GM18861 (cell line): ENCODE data around the gene CDKN1C.

Experiments
- ATAC-seq: cut with Tn5 transposase; IDR thresholded peaks from one replicate; pipeline ENCODE4 v1.9.1; 2021; ENCODE audit not compliant: unreplicated experiment

The CDKN1C gene

GRCh38 chr11:2885678-2886081 is at the start of gene CDKN1C:
Gene CDKN1C, minus strand, starts transcription at chr11:2885775. Its CDS starts 319 bp downstream, at chr11:2885456.
- peak; percentile 69 for ATAC-seq

GRCh38 chr11:2934611-2935239 is 49.1 kb upstream of the CDKN1C start:
- ATAC-seq, result no peak

GRCh38 chr11:2934021-2934550 is 48.5 kb upstream of the CDKN1C start:
- ATAC-seq, result no peak

GRCh38 chr11:2933375-2934020 is 47.9 kb upstream of the CDKN1C start:
- peak; percentile 34 for ATAC-seq

- no peak for ATAC-seq
These were observed 47.3 kb upstream of the CDKN1C start for GRCh38 chr11:2932850-2933251.

GRCh38 chr11:2931771-2932738 is 46.5 kb upstream of the CDKN1C start:
- no peak for ATAC-seq

GRCh38 chr11:2931420-2931746 is 45.8 kb upstream of the CDKN1C start:
- ATAC-seq, result no peak

GRCh38 chr11:2930704-2931419 is 45.3 kb upstream of the CDKN1C start:
- no peak for ATAC-seq

- ATAC-seq, result no peak
These were observed 44.6 kb upstream of the CDKN1C start for GRCh38 chr11:2929950-2930703.

- no peak for ATAC-seq
These were observed 44.0 kb upstream of the CDKN1C start for GRCh38 chr11:2929531-2929949.

- no peak for ATAC-seq
These were observed 43.3 kb upstream of the CDKN1C start, which contains the start of gene PHLDA2 for GRCh38 chr11:2928605-2929530. Gene PHLDA2, minus strand, starts transcription at chr11:2929420. Its CDS starts 56 bp downstream, at chr11:2929364.

GRCh38 chr11:2927851-2928604 is 42.5 kb upstream of the CDKN1C start:
- ATAC-seq, result no peak

- no peak for ATAC-seq
These were observed 41.7 kb upstream of the CDKN1C start for GRCh38 chr11:2927121-2927800.

GRCh38 chr11:2926611-2927051 is 41.1 kb upstream of the CDKN1C start:
- no peak for ATAC-seq

GRCh38 chr11:2924821-2925675 is 39.5 kb upstream of the CDKN1C start:
- no peak for ATAC-seq

- ATAC-seq, result no peak
These were observed 38.8 kb upstream of the CDKN1C start for GRCh38 chr11:2924381-2924780.
